HG03103 (cell line): ENCODE measurements around the gene RTBDN.

Source experiments
- ATAC-seq: cut with Tn5 transposase; IDR thresholded peaks from one replicate; pipeline ENCODE4 v1.9.1; 2021; ENCODE audit warnings: low read depth; ENCODE audit not compliant: unreplicated experiment

RTBDN gene

DNA sequence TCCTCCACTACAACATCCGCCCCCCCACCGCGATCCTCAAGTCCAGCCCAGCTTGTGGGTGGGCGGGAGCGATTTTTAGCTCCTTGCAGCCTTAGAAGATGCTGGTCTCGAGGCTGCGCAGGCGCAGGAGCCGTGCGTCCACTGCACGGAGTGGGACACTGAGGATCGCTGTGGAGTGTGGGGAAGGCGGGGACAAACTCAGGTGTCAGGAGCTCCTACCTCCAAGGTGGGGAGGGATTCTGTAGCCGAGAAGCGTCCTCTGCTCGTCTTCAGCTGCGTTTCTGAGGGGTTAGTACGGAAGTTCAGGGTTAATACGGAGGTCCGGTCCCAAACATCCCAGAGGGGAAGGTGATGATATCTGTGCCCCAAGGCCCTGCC, at the start of gene RTBDN:
Gene RTBDN (minus strand): TSS at position 14 of the 378 bp plus-strand sequence. CDS start 4,600 bp downstream, outside the sequence.
- ATAC-seq, result no peak

DNA sequence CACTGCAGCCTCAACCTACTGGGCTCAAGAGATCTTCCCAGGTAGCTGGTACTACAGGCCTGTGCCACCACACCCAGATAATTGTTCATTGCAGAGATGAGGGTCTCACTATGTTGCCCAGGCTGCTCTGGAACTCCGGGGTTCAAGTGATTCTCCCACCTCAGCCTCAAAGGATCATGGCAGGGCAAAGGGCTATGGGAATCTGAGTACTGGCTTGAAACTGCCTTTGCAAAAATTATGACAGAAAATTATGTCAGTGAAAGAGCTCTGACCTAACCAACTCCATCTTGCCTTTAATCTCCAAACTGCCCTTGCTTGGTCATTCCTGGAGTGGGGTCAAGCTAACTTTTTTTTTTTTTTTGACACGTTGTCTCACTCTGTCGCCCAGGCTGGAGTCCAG, 48.2 kb upstream of the RTBDN start:
- ATAC-seq, result no peak

DNA sequence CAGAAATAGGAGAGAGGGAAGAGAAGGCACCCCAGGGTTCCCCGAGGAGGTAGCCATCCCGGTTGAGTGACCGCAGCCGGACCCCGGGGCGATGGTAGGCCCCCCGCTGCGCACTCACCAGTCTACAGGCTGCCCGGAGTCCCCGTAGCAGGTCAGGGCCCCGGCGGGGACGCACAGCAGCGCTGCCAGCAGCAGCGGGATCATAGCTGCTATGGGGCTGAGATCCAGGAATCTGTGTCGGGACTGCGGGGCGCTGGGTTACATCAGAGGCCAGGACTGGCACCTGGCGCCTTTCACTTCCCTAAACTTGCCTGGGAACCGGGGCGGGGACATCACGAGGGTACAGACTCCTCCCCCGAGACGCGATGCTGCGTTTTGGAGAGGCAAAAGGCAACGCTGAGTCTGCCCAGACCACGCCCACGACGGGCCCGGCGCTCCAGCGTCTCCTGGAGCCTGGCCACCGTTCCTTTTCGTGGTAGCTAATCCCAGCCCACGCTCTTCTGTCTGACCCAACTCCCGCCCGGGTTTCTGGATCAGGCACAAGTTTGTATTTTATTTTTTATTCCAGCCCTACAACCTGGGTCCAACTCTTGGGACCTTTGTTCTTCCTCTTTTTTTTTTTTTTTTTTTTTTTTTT, 46.9 kb upstream of the RTBDN start, which contains the start of gene DNASE2:
Gene DNASE2 (minus strand): TSS at position 278 of the 637 bp plus-strand sequence. CDS start 74 bp downstream, at position 204.
- peak; percentile 66 for ATAC-seq

DNA sequence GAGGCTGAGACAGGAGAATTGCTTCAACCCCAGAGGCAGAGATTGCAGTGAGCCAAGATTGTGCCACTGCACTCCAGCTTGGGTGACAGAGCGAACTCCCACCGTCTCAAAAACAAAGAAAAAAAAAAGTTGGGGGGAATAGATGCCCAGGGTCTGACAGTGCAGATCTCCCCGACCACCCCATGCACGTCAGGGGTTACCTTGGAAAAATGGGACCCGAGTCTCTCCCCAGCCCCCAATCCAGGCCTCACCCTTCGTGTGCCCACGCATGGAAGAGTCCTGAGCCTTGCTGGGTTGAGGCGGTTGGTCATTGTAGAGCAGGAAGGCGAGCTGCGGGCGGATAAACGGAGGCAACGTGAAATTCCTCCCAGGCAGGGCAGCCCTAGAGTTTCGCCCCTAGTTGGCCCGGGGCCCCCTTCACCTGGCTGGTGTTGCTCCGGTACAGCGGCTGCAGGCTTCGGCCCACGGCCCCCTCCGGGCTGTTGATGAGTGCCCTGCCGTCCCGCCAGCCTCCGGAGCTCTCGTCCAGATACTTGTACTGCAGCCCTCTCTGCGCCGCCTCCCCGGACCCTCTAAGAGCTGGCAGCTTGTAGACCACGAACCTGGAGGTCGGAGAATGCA, 46.3 kb upstream of the RTBDN start:
- ATAC-seq, result no peak

DNA sequence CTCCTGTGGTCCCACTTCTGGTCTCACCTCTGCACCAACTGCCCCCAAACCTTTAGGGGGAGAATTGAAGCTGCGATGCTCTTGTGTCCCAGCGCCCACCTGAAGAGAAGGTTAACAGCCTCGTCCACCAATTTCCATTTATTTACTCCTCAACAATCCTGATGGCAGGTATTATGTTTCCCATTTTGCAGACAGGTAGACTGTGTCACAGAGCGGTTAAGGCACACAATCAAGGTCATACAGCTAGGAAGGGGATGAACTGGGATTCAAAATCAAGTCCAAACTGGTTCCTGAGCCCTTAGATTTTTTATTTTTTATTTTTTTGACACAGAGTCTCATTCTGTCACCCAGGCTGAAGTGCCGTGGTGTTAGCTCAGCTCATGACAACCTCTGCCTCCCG, 40.7 kb upstream of the RTBDN start:
- no peak for ATAC-seq

DNA sequence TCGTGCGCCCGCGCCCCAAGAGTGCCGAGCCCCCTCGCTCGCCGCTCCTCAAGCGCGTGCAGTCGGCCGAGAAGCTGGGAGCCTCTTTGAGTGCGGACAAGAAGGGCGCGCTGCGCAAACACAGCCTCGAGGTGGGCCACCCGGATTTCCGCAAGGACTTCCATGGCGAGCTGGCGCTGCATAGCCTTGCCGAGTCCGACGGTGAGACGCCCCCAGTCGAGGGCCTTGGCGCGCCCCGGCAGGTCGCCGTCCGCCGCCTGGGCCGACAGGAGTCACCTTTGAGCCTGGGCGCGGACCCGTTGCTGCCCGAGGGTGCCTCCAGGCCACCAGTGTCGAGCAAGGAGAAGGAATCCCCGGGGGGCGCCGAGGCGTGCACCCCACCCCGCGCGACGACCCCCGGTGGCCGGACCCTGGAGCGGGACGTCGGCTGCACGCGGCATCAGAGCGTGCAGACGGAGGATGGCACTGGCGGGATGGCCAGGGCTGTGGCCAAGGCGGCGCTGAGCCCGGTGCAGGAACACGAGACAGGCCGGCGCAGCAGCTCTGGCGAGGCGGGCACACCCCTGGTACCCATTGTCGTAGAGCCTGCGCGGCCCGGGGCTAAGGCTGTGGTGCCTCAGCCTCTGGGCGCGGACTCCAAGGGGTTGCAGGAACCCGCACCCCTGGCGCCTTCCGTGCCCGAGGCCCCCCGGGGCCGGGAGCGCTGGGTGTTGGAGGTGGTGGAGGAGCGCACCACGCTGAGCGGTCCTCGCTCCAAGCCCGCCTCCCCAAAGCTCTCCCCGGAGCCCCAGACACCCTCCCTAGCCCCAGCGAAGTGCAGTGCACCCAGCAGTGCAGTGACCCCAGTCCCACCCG, 39.7 kb upstream of the RTBDN start:
- no peak for ATAC-seq

DNA sequence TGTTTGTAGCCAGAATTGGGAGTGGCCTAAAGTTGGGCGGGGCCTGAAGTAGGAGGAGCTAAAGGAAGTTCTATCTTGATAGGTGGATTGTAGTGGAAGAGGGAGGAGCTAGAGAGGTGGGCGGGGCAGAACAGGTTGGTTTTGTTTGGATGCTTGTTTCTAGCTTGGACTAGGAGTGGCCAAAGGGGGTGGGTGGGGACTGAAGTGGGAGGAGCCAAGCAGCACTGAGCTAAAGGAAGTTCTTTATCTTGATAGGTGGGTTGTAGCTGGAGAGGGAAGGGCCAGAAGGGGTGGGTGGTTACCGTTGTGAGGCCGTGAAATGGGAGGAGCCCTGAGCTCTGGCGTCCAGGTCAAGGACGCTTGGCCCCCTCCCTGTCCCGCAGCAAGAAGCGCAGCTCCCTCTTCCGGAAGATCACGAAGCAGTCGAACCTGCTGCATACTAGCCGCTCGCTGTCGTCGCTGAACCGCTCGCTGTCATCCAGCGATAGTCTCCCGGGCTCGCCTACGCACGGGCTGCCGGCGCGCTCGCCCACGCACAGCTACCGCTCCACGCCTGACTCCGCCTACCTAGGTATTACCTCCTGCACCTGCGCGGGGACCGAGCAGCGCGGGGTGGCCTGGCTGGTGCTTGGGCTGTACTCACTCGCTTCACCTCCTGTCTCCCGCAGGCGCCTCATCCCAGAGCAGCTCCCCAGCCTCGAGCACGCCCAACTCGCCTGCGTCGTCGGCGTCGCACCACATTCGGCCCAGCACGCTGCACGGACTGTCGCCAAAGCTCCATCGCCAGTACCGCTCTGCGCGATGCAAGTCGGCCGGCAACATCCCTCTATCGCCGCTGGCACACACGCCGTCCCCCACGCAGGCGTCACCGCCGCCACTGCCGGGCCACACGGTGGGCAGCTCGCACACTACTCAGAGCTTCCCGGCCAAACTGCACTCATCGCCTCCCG, 38.8 kb upstream of the RTBDN start:
- ATAC-seq, result no peak

DNA sequence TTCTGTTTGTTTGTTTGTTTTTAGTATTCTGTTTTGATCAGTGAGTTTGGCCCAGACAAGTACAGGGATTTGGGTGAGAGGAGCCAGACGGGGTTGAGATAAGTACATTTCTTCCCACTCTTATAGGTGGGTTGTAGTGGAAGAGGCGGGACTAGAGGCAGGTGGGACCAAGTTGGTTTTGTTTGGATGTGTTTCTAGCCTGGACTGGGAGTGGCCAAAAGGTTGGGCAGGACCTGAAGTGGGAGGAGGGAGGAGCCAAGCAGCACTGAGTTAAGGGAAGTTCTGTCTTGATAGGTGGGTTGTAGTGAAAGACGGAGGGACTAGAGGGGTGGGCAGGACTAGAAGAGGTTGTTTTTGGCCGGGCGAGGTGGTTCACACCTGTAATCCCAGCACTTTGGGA, 37.9 kb upstream of the RTBDN start:
- no peak for ATAC-seq

DNA sequence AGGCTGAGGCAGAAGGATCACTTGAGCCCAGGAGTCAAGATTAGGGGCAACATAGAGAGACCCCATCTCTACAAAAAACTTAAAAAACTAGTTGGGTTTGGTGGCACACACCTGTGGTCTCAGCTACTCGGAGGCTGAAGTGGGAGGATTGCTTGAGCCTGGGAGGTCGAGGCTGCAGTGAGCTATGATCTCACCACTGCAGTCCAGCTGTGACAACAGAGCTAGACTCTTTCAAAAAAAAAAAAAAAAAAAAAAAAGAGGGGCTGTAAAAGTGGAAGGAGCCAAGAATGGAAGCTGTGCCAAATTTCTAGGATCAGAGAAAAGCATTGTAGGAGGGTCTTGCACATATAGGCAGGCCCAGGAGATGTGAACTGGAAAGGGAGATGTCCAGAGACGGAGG, 37.3 kb upstream of the RTBDN start:
- ATAC-seq, result no peak

DNA sequence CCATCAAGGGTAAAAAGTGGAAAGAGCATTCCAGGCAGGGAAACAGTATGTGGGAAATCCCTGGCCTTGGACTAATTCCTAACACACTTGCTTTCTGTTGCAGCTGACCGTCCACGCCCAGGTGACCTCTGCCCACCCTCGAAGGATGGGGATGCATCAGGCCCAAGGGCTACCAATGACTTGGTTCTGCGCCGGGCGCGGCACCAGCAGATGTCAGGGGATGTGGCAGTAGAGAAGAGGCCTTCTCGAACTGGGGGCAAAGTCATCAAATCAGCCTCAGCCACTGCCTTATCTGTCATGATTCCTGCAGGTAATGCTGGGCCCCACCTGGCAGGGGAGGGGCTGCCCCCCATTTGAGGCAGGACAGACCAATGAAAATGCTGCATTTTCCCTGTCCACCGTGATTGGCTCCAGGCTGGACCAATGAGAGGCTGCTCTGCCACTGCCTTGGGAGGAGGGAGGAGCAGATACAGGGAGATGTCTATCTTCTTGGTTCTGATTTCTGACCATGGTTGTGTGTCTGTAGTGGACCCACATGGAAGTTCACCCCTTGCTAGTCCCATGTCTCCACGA, 34.2 kb upstream of the RTBDN start:
- ATAC-seq, result no peak

DNA sequence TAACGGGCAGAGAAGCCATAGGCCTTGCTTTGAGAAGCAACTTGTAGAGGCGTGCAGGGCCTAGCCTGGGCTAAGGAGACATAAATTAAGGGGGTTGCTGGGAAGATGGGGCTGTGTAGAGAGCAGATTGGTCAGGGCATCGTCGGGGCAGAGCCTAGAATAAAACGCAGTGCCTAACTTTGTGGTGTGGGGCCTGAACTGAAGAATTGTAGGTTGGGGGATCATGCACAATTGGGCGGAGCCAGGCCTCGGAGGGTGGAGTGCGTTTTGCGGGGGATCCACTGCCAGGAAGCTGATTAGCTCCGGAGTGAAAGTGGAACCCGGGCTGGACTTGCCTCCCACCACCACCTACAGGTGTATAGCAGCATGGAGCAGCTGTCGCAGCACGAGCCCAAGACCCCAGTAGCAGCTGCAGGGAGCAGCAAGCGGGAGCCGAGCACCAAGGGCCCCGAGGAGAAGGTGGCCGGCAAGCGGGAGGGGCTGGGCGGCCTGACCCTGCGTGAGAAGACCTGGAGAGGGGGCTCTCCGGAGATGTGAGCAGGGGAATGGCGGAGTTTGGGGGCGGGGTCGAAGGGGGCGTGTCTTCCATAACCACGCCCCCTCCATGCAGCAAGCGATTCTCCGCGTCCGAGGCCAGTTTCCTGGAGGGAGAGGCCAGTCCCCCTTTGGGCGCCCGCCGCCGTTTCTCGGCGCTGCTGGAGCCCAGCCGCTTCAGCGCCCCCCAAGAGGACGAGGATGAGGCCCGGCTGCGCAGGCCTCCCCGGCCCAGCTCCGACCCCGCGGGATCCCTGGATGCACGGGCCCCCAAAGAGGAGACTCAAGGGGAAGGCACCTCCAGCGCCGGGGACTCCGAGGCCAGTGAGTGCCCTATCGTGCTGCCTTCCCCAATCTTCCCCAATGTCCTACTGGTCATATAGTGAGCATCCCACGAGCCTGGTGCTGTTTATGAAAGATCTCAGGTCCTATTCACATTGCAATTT, 33.0 kb upstream of the RTBDN start:
- ATAC-seq, result no peak

DNA sequence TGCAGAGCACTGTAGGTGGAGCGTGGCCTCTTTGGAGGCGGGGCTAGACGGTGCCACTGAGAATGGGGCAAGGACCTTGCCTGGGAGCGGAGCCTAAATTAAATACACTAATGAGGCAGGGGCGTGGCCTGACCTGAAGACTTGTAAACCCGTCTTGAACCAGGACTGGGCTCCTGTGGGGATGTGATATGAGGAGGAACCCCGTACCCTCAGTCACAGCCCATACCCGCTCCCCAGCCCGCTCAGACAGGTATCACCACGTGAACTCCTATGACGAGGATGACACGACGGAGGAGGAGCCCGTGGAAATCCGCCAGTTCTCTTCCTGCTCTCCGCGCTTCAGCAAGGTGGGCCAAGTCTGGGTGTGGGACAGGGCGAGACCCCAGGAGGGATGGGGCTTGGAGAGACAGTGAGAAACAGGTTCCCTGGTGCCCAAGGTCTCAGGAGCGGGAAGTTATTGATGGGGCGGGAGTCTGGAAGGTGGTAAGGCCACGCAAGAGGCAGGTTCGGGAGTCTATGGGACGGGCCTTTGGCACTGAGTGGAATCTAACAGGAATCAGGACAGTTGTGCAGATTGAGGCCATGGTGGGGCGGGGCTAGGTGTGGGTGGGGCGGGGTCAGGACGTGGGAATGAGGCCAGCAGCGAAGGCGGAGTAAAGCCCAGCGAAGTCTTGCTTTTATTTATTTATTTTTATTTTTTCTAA, 32.2 kb upstream of the RTBDN start:
- ATAC-seq, result no peak

DNA sequence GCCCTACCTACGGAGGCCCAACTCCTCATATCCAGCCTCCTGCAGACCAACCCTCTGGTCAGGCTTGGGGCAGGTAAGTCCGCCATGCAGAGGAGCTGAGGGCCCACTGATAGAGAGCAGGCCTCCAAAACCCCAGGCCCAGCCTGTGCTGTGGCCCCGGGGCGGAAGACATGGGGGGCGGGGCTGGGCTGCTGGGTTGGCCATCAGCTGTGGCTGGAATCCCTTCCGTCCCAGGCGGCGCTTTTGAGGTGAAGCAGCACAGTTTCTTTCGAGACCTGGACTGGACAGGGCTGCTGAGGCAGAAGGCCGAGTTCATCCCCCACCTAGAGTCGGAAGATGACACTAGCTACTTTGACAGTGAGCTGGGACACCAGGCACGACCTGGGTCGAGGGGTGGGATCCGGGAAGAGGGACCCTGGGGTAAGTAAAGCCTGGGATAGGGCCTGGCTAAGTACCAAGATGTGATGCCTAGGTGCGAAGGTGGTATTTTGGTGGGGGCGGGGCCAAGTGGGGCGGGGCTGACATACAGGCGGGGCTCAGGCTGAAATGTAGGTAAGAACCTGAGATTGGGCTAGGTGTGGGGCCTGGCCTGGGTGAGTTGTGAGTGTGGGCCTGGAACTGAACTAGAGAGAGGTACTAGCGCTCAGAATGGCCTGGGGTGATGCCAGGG, 31.5 kb upstream of the RTBDN start:
- no peak for ATAC-seq

DNA sequence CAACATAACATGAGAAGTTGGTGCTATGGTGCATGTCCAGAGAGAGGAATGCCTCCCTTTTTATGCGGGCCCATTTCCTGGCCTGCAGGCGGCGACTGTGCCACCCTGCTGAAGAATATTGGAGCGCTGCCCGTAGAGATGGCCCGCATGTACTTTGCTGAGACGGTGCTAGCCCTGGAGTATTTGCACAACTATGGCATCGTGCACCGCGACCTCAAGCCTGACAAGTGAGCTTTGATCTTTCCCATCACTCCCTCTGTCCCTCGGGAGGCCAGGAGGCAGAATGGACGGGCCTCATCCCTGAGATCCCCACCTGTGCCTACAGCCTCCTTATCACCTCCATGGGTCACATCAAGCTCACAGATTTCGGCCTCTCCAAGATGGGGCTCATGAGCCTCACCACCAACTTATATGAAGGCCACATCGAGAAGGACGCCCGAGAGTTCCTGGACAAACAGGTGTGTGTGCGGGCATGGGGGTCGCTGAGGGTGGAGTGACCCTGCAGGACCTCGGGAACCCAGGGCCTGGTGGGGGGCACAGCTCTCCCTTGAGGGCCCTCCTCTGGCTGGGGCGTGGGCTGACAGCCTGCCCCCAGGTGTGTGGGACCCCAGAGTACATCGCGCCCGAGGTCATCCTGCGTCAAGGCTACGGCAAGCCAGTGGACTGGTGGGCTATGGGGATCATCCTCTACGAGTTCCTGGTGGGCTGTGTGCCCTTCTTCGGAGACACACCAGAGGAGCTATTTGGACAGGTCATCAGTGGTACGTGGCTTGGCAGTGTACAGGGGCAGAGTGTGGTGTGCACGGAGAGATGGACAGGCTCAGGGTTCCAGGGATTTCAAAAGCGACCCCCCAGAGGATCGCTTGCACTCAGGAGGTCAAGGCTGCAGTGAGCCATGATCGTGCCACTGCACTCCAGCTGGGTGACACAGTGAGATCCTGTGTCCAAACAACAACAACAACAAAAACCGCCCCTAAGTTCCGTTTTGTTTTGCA, 30.6 kb upstream of the RTBDN start:
- ATAC-seq, result no peak

DNA sequence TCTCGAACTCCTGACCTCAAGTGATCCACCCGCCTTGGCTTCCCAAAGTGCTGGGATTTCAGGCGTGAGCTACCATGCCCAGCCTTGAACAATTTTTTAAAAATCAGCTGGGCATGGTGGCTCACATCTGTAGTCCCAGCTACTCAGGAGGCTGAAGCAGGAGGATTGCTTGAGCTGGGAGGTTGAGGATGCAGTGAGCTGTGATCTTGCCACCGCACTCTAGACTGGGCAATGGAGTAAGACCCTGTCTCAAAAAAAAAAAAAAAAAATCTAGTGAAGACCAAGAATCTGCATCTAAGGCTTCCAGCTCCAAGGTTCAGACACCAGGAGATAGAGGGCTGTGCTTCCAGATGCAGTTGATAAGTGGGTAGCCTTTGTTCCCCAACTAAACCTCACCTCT, 29.8 kb upstream of the RTBDN start:
- no peak for ATAC-seq

DNA sequence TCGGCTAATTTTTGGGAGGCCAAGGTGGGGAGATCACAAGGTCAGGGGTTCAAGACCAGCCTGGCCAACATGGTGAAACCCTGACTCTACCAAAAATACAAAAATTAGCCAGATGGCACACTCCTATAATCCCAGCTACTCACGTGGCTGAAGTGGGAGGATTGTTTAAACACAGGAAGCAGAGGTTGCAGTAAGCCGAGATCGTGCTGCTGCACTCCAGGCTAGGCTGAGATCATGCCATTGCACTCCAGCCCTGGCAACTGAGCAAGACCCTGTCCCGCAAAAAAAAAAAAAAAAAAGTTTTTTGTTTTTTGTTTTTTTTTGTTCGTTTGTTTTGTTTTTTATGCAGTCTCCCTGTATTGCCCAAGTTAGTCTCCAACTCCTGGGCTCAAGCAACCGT, 25.2 kb upstream of the RTBDN start:
- ATAC-seq, result no peak
